T-helper 17 cell (primary cell): ENCODE results near the gene MFRP. TPM values are rescaled to one million over a fixed set of nuclear protein-coding genes. Genes with fewer than 3 reads are reported as not detected.

Experiments used
- ATAC-seq: fragments of 150-1000 bp; cut with Tn5 transposase; 2 replicates; pipeline ENCODE4 v1.10.0; 2021; ENCODE audit warnings: mild to moderate bottlenecking, moderate library complexity
- DNase-seq, 3 donors: peaks; one replicate each; pipeline versions ENCODE4 v3.0.0 to v3.0.0-alpha.2; 2020 to 2021
- H3K9me3 ChIP-seq: one replicate; pipeline ENCODE4 v1.7.0; 2013; ENCODE audit warnings: low read length, mild to moderate bottlenecking; ENCODE audit not compliant: control insufficient read depth, poor library complexity, severe bottlenecking
- H3K27ac Mint-ChIP-seq: one replicate; pipeline ENCODE4 v1.8.0; 2022; ENCODE audit warnings: mild to moderate bottlenecking, moderate library complexity, mixed read lengths
- H3K27me3 Mint-ChIP-seq: one replicate; pipeline ENCODE4 v1.8.0; 2022; ENCODE audit warnings: mixed read lengths
- H3K36me3 Mint-ChIP-seq: one replicate; pipeline ENCODE4 v1.8.0; 2022; ENCODE audit warnings: low read depth, mixed read lengths
- H3K4me1 Mint-ChIP-seq: one replicate; pipeline ENCODE4 v1.8.0; 2022; ENCODE audit warnings: mild to moderate bottlenecking, mixed read lengths
- H3K4me3 Mint-ChIP-seq: one replicate; pipeline ENCODE4 v1.8.0; 2022; ENCODE audit warnings: mild to moderate bottlenecking, moderate library complexity, mixed read lengths
- total RNA-seq, 4 donors: library from RNA in 2 of 4; stranded (reverse) in 2 of 4; gene quantifications; one replicate each; pipeline ENCODE4 v1.2.3 and lab custom pipeline; 2022 to 2026

MFRP gene
- total RNA-seq, 2 donors from 2014 or later: not detected

DNA sequence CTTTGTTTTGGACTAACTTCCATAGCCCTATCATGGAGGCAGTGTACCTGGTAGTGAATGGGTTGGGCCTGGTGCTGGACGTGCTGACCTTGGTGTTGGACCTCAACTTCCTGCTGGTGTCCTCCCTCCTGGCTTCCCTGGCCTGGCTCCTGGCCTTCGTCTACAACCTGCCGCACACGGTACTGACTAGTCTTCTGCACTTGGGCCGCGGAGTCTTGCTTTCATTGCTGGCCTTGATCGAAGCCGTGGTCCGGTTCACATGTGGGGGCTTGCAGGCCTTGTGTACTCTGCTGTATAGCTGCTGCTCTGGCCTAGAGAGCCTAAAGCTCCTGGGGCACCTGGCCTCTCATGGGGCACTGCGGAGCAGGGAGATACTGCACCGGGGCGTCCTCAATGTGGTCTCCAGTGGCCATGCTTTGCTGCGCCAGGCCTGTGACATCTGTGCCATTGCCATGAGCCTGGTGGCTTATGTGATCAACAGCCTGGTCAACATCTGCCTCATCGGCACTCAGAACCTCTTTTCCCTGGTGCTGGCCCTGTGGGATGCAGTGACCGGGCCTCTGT is 11.3 kb downstream of the MFRP start:
- Mint-ChIP-seq H3K27ac (peak overlapping the region; percentile 93), H3K36me3 (peaks cover 7% of the 10 kb centered on the region), H3K4me3 (peak overlapping the region; percentile 96), H3K4me1 (peaks cover 26% of the 10 kb centered on the region), H3K27me3 (peaks cover 19% of the 10 kb centered on the region)
- DNase-seq (no peak), ATAC-seq (no peak)
- H3K9me3 ChIP-seq: no peaks in the 10 kb centered on the region

DNA sequence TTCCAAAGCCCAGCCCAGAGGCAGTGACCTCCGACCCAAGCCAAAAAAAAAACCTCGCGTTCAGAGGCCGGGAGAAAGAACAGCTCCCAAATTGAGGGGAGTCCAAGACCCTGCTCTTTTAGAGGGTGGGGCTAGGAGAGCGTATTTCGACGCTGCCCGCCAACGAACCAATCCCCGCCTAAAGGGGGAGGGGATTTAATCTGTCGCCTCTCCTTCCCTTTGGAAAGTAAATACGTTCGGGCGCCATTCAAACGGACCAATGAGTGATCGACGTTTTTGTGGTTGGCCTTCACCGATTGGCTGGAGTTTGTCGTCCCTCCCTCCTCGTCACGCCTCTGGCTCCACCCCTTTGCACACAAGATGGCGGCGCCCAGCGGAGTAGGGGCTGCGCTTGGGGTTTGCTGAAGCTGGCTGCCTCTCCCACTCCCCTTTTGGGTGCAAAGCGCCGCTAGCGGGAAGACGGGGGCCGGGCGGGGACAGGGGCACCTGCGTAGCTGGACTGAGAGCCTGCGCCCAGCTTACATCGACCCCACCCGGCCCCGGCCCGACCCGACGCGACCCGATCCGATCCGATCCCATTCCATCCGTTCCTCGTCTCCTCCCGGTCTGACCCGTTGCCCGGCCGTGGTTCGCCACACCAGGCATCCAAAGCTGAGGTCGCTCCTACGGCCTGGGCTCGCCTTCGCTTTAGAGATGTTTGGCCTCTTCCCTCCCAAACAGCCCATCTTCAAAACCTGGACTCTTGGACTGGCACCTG is 12.2 kb downstream of the MFRP start, which contains the start of gene RNF26:
TSS of gene RNF26 (plus strand) at position 354 of the 757 bp plus-strand sequence. CDS start 596 bp downstream, outside the sequence.
- Mint-ChIP-seq H3K27ac (peak within 1 kb of the TSS; percentile 93), H3K4me3 (peak within 1 kb of the TSS; percentile 96), H3K4me1 (peaks cover 24% of the 10 kb centered on the region), H3K27me3 (peaks cover 22% of the 10 kb centered on the region), H3K36me3 (peaks cover 6% of the 10 kb centered on the region)
- peak; percentile 79 to 89 (median 84) for DNase-seq
- peak; percentile 96 for ATAC-seq
- no peaks in the 10 kb centered on the region for H3K9me3 ChIP-seq

DNA sequence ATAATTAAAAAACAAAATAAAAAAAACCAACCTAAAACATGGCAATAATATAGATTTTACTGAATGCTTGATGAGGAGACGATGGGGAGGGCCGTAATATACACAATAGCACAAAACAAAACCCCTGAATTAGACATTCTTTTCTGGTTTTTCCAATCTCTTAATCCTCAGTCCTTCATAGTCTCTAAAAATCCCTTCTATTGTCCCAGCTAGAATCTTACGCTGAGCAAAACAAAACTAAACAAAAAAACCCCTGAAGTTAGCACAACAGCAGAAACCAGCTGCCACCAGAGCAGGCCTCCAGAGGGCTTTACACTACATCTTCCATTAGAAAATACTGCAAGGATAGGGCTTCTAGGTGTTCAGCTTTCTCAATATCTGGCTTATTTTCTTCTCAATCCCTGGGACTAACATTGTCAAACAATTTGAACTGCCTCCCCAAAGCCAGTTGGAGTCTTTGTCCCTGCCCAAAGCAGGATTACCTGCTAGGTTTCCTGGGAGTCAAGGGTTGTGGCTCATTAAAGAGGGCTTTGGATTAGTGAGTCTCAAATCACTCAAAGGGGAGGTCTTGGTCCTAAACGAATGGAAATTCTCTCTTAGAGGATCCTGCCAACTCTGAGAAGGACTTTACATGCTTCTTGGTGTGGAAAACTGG is 14.3 kb downstream of the MFRP start:
- ATAC-seq: no peak
- H3K27ac Mint-ChIP-seq: peak overlapping the region; percentile 80
- DNase-seq: no peak
- peaks cover 20% of the 10 kb centered on the region for H3K4me1 Mint-ChIP-seq
- H3K36me3 Mint-ChIP-seq: peaks cover 5% of the 10 kb centered on the region
- H3K4me3 Mint-ChIP-seq: peak overlapping the region; percentile 80
- peaks cover 16% of the 10 kb centered on the region for H3K27me3 Mint-ChIP-seq
- H3K9me3 ChIP-seq: no peaks in the 10 kb centered on the region

DNA sequence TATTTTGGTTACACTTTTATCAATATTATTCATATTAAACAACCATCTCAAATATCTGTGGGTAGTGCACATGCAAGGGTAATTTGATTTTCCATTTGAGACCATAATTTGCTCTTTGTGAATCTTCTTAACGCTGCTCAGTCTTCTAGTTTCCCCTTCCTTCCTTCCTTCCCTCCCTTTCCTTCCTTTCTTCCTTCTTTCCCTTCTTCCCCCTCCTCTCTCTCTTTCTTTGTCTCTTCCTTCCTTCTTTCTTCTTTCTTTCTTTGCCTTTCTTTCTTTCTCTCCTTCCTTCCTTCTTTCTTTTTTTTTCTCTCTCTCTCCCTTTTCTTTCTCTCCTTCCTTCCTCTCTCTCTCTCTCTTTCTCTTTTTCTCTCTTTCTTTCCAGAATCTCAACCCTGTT is 16.3 kb downstream of the MFRP start:
- Mint-ChIP-seq H3K36me3 (peaks cover 2% of the 10 kb centered on the region), H3K27ac (peak overlapping the region; percentile 32), H3K4me1 (peaks cover 13% of the 10 kb centered on the region), H3K4me3 (no peak overlapping the region), H3K27me3 (peaks cover 16% of the 10 kb centered on the region)
- H3K9me3 ChIP-seq: no peaks in the 10 kb centered on the region
- DNase-seq (no peak), ATAC-seq (no peak)

DNA sequence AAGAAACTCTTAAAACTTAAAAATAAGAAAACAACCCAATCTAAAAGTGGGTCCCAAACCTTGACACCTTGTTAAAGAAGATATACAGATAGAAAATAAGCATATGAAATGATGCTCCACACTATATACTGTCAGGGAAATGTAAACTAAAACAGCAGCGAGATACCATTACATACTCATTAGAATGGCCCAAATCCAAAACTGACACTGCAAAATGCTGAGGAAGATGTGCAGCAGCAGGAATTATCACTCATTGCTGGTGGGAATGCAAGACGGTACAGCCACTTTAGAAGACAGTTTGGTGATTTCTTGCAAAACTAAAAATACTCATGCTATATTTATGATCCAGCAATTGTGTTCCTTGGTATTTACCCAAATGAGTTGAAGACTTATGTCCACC is 17.2 kb downstream of the MFRP start:
- Mint-ChIP-seq H3K36me3 (peaks cover 2% of the 10 kb centered on the region), H3K4me1 (peaks cover 9% of the 10 kb centered on the region)
- DNase-seq: no peak

DNA sequence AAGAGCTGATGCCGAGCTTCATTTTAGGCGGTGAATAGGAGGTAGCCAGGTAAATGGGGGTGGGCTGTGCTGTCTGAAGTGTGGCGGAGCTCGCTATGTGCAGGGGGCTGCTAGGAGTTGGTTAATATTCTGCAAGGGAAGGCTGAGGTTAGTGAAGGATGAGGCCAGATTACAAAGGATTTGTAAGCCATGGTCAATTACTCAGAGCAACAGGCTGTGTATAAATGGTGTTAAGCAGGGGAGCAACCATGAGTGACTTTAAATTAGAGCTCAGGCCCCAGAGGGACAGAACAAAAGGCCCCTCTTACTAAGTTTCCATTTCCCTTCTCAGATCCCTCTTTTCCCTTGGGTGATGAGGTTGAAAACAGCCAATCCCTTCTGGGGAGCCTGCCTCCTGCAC is 22.3 kb downstream of the MFRP start:
- no peak for ATAC-seq
- Mint-ChIP-seq H3K27ac (no peak overlapping the region), H3K4me3 (no peak overlapping the region)

More for the DNA sequence above, 17.2 kb downstream of the MFRP start:
- no peaks in the 10 kb centered on the region for H3K9me3 ChIP-seq
- H3K4me3 Mint-ChIP-seq: no peak overlapping the region
- H3K27ac Mint-ChIP-seq: no peak overlapping the region
- H3K27me3 Mint-ChIP-seq: peaks cover 16% of the 10 kb centered on the region
- ATAC-seq: no peak

DNA sequence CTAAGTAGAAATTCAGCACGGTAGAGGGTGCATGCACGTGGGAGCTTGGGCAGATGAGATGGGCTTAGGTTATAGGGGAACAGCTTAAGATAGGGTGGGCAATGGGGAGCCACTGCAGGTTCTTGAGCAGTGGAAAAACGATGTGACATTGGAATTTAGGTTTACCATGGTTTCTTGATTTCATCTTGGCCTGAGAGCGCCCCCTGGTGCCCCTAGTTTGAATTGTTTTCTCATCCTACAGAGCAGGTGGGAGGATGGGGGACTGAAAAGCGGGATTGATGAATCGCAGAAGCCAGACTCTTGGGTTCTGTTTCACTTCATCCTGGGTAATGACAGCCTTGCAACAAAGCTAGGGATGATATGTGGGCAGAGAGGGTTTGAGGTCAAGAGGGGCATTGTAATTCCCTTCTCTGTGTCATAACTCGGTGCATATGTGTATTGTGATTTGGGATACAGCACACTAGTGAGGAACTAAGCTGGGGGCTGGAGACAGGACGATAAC is 22.9 kb downstream of the MFRP start:
- DNase-seq: peak; percentile 59 to 78 (median 60)
- ATAC-seq: no peak
- Mint-ChIP-seq H3K27ac (no peak overlapping the region), H3K4me1 (peaks cover 26% of the 10 kb centered on the region), H3K27me3 (peaks cover 5% of the 10 kb centered on the region), H3K4me3 (no peak overlapping the region), H3K36me3 (peaks cover 3% of the 10 kb centered on the region)
- no peaks in the 10 kb centered on the region for H3K9me3 ChIP-seq

More for the DNA sequence above, 22.3 kb downstream of the MFRP start:
- H3K36me3 Mint-ChIP-seq: peaks cover 3% of the 10 kb centered on the region
- no peak for DNase-seq
- H3K4me1 Mint-ChIP-seq: peaks cover 21% of the 10 kb centered on the region
- no peaks in the 10 kb centered on the region for H3K9me3 ChIP-seq
- peaks cover 8% of the 10 kb centered on the region for H3K27me3 Mint-ChIP-seq

DNA sequence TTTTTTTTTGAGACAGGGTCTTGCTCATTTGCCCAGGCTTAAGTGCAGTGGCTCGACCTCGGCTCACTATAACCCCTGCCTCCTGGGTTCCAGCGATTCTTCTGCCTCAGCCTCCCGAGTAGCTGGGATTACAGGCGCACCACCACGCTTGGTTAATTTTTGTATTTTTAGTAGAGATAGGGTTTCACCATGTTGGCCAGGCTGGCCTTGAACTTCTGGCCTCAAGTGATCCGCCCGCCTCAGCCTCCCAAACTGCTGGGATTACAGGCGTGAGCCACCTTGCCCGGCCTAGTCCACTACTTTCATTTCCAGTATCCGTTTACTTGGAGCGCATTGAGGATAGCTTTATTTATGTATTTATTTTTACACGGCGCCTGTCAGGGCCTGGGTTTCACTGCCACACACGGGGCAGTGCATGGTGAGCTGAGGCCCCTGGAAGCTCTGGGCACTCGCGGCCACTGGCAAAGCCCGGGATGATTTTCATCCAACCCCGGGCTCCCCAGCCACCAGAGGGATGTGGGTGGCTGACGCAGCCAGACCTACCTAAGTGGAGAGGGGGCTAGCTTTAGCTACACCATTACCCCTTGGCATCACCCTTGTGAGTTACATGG is 23.5 kb downstream of the MFRP start:
- H3K36me3 Mint-ChIP-seq: peaks cover 3% of the 10 kb centered on the region
- no peak overlapping the region for H3K27ac Mint-ChIP-seq
- peaks cover 5% of the 10 kb centered on the region for H3K27me3 Mint-ChIP-seq
- H3K4me1 Mint-ChIP-seq: peaks cover 30% of the 10 kb centered on the region
- H3K4me3 Mint-ChIP-seq: no peak overlapping the region
- ATAC-seq (no peak), DNase-seq (no peak)
- H3K9me3 ChIP-seq: no peaks in the 10 kb centered on the region

DNA sequence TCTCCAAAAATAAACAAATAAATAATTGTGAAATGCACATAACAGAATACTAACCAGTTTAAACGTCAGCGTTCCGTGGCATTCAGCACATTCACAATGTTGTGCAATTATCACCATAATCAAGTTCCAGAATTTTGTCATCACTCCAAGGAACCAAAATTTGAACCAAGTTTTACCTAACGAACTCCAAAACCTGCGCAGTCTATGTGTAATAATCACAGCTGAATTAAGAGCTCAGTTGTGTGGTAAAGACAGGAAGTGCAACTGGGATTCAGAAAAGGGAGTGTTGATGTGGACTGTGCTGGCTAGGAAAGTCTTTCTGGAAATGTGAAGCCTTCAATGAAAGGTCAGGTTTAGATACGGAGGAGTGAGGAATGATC is 24.2 kb downstream of the MFRP start:
- Mint-ChIP-seq H3K27ac (peak overlapping the region; percentile 72), H3K27me3 (peaks cover 5% of the 10 kb centered on the region), H3K4me1 (peaks cover 30% of the 10 kb centered on the region), H3K4me3 (no peak overlapping the region), H3K36me3 (peaks cover 3% of the 10 kb centered on the region)
- DNase-seq (no peak), ATAC-seq (no peak)
- H3K9me3 ChIP-seq: no peaks in the 10 kb centered on the region

DNA sequence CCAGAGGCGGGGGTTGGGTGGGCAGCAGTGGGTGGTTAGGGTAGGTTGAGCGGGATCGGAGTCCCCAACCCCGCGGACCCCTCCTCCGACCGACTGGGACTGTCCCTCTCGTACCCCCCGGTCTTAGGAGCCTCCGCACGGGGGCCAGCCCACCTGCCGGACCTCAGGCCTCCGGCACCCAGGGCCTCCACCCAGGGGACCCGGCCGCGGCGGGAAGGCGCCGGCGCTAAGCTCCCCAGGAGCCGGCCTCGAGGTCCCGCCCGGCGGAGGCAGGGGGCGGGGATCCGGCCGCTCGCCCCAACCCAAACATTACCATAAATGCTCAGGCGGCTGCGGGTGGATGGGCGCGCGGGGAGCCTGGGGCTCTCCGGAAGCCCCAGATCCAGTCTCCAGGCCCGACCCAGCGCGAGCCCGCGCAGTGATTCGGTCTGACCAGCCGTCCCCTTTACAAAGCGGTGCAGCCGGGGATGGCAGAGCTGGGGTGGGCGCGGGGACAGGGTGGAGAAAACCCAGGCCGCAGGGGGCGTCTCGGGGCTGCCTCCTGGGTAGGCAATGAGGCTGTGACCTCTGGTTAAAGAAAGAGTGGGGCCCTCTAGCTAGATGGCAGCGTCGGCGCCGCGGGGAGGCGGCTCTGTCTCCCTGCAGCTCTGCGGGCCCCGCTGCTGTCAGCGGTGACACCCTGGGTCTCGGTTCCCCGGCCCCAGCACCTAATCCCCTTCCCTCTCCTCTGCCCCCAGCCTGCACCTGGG is 25.6 kb downstream of the MFRP start:
- H3K4me3 Mint-ChIP-seq: peak overlapping the region; percentile 90
- H3K36me3 Mint-ChIP-seq: peaks cover 3% of the 10 kb centered on the region
- DNase-seq: peak in 2 of 3 donors; percentile 43 to 47
- peak overlapping the region; percentile 72 for H3K27ac Mint-ChIP-seq
- peaks cover 5% of the 10 kb centered on the region for H3K27me3 Mint-ChIP-seq
- no peaks in the 10 kb centered on the region for H3K9me3 ChIP-seq
- peak; percentile 62 for ATAC-seq
- peaks cover 30% of the 10 kb centered on the region for H3K4me1 Mint-ChIP-seq

DNA sequence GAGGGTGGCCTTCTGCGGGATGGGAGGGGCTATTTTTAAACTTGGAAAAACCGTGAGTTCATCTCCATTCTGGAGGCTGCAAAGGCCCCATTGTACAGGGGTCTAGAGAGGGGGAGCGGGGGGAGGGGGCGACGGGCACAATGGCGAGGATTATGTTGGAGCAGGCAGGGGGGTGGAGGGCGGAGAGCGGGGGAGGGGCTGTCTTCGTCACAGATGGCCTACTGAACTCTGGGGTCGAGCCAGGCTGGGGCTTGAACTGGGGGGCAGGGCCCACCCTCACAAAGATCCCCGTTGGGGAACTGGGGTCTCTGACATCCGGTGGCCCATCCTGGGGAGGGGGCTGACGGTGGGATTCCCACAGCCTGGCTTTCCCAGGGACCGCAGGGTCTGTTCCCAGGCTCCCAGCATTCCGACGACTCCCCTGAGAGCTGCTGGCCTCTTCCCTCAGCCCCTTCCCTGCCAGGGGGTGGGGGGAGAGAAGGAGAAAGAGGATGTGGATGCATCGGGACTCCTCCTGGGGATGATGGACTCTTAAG is 26.2 kb downstream of the MFRP start:
- DNase-seq: no peak
- no peak for ATAC-seq
- Mint-ChIP-seq H3K4me3 (peak overlapping the region; percentile 90), H3K36me3 (peaks cover 3% of the 10 kb centered on the region), H3K27me3 (peaks cover 10% of the 10 kb centered on the region), H3K27ac (peak overlapping the region; percentile 95), H3K4me1 (peaks cover 36% of the 10 kb centered on the region)
- H3K9me3 ChIP-seq: no peaks in the 10 kb centered on the region

DNA sequence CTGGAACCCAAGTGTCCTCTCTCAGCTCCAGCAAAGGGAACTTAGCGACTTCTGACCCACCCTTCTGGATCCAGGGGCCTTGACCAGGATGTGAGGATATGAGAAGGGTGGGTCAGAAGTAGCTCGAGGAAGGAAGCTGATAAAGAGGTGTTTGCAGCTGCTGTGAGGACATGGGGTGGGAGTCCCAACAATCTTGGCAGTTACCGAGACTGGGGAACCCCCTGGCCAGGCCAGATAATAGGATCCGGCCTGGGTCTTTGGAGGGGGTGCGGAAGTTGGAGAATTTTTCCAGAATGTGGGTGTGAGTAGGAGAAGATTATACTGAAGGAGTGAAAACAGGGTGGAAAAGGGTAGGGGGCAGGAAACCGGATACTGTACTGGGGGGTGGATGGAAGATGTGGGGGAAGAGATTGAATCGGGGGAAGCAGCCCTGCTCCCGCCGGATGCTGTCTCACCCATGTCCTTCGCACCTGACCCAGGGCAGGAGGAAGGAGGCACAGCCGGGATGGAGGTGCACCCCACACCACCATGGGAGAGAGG is 26.7 kb downstream of the MFRP start:
- H3K4me3 Mint-ChIP-seq: peak overlapping the region; percentile 90
- peak overlapping the region; percentile 95 for H3K27ac Mint-ChIP-seq
- ATAC-seq (no peak), DNase-seq (no peak)
- H3K27me3 Mint-ChIP-seq: peaks cover 14% of the 10 kb centered on the region
- H3K4me1 Mint-ChIP-seq: peaks cover 39% of the 10 kb centered on the region
- H3K9me3 ChIP-seq: no peaks in the 10 kb centered on the region
- peaks cover 3% of the 10 kb centered on the region for H3K36me3 Mint-ChIP-seq
